ENCODE measurements around the gene PYGB.

DNA sequence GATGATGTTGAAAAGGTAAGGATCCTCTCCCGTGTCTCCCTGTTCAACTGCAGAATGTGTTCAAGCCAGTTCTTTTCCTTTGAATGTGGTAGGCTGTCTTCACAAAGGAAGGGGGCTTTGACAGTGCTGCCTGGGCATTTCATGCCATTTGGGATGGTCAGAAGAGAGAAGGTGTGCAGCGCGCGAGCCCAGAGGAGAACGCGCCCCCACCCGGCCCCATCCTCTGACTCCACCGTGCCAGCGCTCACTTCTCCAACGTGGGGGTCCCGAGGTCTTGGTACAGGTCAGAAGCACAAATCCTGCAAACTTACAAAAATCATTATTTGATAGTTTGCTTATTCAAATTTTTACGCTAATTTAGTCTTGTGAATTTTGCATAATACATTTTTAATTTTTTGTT lies 38.0 kb upstream of the PYGB start:
- TF ChIP-seq POLR2A (IDR thresholded peaks at IDR 0.05; ENCODE audit: extremely low read depth, insufficient read length), result no peak
- TF ChIP-seq, protein P1, sequence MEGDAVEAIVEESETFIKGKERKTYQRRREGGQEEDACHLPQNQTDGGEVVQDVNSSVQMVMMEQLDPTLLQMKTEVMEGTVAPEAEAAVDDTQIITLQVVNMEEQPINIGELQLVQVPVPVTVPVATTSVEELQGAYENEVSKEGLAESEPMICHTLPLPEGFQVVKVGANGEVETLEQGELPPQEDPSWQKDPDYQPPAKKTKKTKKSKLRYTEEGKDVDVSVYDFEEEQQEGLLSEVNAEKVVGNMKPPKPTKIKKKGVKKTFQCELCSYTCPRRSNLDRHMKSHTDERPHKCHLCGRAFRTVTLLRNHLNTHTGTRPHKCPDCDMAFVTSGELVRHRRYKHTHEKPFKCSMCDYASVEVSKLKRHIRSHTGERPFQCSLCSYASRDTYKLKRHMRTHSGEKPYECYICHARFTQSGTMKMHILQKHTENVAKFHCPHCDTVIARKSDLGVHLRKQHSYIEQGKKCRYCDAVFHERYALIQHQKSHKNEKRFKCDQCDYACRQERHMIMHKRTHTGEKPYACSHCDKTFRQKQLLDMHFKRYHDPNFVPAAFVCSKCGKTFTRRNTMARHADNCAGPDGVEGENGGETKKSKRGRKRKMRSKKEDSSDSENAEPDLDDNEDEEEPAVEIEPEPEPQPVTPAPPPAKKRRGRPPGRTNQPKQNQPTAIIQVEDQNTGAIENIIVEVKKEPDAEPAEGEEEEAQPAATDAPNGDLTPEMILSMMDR (IDR thresholded peaks at IDR 0.05; ENCODE audit: low read depth, low read length), result no peak
